GM19395 (cell line): ENCODE measurements around the gene LARP4B.

Experiments used
- ATAC-seq: cut with Tn5 transposase; IDR thresholded peaks from one replicate; pipeline ENCODE4 v1.9.1; 2021; ENCODE audit warnings: mild to moderate bottlenecking, moderate library complexity; ENCODE audit not compliant: unreplicated experiment

Gene LARP4B

DNA sequence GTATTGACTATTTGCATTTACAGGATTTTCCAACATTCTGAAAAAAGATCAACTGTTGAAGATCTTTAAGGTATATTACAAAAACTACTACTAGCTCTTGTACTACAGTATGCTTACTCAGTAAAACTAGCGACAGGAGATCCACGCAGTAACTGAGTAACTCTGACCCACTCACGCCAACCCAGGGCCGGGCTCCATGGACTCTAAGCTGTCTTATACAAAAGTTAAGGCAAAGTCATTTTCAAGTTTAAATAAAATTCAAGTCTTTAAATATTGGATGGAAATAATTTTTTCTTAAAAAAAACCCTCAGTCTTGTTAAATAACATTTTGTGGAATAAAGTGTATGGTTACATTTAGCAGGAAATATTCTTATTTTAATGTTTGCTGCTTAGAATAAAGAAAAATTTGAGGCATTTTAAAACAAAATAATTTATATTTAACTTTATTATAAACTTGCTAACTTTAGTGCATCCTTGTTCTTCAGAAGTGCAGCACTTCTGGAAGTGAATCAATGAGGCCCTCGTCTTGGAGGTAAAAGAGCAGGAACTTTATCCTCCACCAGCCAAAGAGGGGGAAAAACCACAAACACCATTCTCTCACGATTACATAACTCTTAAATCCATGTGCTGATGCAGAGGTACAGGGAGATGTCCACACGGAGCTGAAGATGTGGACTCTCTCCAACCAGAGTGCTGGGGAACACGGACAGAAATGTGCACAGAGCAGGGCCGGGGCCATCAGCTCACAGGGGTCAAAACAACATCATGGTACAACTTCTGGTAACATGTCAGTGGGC, 119.9 kb downstream of the LARP4B start:
- ATAC-seq: no peak

DNA sequence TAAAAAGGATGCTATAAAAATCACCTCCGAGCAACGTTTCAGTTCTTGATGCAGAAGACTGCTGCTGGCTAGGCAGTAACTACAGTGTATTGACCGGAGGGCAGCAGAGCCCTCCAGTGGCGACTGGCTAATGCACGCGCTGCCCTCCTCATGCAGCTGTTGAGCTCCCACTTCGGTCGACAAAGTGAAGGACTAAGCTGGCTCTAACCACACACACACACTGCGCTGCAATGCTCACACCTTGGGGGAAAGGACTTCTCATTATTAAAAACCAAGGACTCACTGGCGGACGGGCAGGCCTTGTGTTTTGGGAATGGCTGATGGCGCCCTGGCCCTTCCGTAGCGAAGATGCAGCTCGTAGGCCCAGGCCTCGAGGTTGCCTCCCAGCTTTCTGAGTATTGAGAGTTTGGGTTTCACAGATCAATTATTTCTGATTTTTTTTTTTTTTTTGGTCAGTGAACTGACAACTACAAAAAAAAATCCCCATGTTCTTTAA, 121.1 kb downstream of the LARP4B start:
- ATAC-seq: no peak

DNA sequence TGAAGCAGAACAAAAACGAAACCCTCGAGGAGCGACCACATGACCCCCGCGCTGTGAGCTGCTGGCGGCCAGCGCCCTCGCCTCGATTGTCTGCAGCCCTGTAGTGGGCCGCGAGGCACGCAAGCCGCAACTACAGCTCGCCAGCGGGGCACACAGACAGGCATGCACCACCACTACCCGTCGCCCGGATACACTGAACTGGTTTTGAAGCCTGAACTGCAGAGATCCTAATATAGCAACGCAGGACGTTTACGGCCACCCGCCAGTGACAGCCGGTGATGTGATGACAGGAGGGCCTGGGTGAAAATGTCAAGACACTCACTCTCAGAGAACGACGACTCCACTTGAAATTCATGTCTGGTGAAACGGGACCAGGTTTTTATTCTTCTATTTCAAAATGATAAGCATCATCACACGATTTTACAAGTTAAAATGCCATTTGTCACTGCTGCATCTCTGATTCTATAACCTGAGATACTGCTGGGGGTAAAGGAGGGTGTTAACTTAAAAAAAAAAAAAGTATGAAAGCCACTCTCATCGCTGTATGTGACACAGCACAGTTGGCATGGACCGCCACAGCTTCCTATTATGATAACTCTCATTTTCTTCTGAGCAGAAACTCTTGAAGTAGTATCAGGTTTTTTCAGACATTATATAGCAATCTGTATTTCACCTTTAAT, 121.7 kb downstream of the LARP4B start:
- ATAC-seq: no peak

DNA sequence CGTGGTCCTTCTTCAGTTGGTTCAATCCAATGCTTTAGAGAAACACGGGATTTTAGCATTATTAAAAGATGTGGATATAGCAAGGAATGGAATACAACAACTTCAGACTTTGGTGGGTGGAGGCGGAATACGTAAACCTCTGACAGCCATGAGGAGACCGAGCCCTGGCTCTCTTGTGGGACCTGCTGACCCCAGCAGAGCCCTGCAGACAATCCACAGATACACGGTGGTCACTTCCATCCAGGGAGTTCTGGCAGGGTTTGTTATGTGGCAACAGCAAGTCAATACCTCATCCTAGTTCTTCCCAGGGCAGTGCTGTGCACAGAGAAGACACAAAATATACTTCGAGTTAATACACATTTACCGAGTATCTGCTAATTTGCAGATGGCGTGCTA, 123.5 kb downstream of the LARP4B start:
- no peak for ATAC-seq

DNA sequence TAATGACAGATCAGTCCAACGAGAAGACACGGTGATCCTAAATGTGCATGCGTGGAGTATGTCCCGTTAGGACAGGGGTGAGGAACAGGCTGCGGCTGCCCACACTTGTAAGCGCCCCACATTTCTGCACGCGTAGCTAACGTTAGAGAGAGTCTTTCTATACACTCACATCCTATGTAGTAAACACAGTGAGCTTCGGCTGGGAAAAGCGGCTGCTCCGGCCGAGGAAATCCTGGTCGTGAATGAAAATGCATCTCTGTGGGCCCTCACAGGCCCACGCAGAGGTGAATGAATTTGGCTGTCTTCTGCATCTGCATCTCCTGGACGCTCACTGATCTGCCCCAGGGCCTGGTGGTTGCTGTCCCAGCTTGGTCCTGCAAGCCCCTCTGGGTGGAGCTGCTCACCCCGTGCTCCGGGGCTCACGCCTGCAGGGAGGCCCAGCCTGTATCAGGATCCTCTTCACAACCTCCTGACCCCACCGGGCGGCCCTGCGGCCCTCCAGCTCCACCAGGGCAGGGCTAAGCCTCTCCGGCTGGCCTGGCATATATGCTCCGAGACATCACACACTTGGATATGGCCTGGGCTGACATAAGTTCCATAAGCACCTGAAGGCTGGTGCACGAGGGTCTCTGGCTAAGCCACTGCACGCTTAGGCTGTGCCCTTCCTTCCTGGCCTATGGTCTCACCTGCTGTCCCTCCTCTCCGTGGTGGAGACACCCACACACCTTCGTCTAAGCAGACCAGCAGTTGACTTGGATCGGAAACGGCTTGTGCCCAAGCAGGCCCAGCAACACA, 124.1 kb downstream of the LARP4B start:
- ATAC-seq: no peak

DNA sequence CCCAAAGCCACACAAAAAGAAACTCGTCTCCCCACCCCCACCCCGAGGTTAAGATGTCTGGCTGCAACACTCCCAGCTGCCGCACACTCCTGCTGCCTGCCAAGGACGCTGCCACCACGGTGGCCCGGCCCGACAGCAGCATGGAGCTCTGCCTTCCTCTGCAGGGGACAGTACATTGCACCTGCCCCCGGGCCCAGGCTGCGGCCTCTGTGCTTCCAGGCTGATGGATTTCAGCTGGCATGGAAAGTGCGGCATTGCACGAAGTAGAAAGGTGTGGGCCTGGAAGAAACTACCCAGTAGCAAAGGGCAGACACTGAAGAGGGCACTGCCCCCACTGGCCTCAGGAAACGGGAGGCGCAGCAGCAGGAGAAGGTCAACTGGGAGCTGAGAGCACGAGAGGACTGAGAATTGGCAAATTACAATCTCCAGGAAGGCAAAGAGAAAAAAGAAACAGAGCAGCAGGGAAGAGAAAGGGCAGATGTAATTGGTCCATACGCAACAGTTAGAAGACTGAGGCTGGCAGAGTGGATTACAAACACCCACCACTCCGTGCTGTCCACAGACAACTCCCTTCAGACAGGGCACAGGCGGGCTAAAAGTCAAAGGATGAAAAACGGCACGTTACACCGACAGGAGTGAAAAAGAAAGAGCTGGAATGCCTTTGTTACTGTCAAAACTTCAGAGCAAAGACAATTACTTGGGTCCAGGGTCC, 124.9 kb downstream of the LARP4B start:
- ATAC-seq: no peak

DNA sequence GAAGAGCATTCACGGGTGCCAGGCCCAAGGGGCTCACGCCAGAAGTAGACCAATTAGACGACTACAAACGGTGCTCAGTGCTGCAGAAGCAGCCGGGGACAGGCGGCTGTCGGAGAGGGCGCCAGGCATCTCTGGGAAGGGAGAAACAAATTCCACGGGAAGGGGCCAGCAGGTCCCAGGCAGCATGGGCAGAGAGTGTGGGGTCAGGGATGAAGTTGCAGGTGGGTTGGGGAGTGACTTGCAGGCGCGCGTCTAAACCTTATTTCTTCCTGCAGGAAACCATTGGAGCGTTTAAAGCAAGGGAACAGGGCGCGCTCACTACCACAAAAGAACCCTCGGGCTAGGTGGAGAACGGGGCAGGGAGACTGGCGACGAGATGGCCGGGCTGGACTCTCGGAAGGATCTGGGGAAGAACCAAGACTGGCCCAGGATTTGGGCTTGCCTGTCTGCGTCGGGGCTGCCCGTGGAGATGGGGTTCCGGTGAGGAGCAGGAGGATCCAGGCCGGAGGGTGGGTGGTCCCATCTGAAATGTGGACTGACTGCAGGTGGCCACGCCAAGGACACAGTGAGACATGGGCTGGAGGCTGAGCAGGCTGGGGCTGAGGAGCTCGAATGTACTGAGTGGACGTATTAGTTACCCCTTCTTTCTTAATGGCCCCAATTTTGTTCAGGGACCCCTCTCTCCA, 125.7 kb downstream of the LARP4B start:
- ATAC-seq: no peak

DNA sequence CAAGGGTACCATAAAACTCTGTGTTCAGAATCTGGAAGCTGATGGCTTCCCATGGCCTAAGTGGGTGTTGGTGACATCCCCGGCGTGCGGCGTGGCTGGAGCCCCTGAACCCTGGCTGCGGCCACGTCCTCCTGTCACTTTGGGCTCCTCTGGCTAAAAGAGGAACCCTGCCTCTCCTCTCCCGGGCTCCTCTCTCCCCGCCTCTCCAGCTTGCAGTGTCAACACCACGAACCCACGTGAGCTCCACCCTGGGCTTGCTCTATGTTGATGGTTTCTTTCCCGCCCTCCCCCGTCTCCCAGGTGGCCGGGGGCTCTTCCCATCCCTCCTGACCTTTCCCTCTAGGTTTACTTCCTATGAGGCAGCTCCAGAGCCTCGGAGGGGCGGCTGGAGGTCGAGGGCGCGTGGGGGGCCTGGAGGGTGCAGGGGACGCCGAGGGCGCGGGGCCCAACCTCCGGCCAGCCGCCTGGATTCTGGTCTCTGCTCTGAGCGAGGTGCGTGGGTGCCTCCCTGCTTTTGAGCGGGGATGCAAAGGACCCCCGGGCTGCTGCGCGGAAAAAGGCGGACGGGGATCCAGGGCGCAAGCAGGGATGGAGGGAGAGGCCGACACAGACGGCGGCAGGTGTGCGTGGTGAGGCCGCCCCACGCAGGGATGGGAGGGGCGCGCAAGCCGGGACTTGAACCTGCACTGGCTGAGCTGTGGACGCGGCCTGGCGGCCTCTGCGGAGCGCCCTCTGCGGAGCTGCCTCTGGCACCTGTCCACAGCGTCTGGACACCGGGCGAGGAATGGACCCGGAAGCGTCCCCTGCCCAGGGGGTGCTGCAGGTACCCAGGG, 126.5 kb downstream of the LARP4B start:
- no peak for ATAC-seq

DNA sequence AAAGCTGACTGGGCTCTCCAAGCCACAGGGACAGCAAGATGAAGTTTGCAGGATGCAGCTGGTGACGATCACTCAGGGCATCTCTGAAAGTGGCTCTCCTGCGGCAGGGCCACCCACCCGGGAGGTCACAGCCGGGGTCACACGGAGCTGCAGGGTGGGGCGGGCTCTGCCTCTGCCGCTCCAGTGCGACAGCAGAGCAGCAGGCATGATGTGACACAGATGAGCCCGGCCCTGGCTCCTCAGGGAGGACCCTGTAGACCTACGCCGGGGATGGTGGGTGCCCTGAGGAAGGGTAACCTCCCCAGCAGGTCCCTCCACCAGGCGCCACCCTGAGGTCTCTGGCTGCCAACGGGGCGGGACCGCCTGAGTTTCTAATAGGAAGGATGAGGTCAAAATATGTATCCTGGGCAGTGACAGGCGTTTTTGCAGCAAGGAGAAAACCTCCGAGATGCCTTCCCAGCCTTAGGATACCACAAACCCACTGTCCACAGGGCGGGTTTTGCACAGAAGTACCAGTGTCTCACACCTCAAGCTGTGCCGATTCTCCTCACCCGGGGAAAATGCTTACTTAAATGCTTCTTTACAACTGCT, 127.2 kb downstream of the LARP4B start:
- no peak for ATAC-seq

DNA sequence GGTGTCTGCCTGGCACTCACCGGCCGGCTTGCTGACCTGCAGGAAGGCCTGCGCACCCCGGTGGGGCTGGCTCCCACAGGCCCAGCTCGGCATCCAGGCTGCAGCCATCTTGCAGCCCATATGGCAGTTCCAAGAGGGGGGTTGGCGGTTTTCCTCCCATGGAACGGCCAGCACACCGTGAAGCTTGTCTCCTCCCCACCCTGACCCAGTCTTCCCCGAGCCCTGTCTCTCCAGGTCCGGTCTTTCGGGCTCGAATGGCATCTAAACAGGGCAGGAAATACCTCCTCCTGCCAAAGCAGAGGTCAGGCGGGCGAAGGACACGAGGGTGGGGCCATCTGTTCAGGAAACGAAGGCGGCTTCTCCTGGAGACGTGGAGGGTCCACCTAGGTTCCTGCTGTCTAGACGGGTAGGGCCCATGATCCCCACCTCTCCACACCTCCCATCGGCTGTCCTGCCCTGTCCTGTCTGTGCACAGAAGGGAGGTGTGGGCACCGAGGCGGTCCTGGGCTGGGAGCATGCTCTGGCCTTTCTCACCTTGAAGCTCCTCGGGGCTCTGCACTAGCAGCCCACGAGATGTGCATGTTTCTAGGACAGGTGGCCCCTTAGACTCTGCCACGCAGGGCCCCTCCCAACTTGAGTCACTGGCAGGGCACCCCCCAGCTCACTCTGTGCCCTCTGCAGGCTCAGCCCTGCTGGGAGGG, 128.3 kb downstream of the LARP4B start:
- no peak for ATAC-seq

DNA sequence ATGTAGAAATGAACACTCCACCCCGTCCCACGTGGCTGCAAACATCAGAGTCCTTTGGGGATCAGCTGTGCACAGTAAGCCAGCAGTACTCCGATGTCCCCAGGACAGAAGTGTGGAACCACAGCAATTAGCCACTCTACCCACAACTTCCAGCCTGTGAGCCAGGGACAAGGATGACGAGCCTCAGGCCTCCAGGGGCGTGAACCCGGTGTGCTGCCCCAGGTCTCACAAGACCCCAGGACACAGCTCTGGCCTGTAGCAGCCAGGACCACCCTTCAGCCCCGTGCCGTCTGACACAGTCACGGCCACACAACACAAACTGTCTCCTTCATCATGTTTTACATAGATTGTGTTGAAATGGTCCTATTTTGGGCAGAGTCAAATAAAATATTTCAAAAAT, 129.0 kb downstream of the LARP4B start:
- ATAC-seq: no peak

DNA sequence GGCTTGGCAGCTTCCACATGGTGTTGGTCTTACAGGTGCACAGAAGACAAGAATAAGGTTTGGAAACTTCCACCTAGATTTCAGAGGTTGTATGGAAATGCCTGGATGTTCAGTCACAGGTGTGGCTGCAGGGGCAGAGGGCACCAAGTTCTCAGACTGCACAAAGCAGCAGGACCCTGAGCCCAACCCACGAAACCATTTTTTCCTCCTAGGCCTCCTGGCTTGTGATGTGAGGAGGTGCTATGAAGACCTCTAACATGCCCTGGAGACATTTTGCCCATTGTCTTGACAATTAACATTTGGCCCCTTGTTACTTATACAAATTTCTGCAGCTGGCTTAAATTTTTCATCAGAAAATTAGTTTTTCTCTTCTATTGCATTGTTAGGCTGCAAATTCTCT, 134.3 kb downstream of the LARP4B start:
- ATAC-seq: no peak

DNA sequence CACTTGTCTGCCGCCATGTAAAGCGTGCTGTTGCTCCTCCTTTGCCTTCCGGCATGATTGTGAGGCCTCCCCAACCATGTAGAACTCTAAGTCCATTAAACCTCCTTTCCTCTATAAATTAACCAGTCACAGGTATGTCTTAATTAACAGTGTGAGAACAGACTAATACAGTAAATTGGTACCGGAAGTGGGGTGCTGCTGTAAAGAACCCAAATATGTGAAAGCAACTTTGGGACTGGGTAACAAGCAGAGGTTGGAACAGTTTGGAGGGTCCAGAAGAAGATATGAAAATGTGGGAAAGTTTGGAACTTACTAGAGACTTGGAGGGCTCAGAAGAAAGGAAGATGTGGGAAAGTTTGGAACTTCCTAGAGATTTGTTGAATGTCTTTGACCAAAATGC, 135.3 kb downstream of the LARP4B start:
- ATAC-seq: no peak

DNA sequence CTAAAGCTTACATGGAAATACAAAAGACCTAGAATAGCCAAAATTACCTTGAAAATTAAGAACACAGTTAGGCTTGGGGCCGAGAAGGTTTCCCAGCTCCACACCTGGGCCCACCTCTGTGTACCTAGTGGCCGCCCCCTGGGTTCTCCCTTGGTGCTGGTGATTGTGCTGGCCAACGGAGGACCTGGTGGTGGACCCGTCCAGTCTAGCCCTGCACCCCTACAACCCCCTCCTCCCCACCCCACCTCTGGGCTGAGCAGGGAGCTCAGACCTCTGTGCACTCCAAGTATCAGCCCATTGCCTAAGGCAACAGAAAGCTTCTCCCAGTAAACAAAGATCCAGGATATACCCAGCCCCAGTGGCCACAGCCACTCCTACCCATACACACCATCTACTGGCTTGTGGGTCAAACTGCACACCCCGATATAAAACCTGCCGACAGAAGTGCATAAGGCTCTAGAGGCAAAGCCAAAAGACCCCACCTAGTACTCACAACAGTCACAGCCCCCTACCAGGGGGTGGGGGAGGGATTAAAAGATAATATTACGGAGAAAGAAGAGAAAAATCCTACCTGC, 137.0 kb downstream of the LARP4B start:
- ATAC-seq: no peak

DNA sequence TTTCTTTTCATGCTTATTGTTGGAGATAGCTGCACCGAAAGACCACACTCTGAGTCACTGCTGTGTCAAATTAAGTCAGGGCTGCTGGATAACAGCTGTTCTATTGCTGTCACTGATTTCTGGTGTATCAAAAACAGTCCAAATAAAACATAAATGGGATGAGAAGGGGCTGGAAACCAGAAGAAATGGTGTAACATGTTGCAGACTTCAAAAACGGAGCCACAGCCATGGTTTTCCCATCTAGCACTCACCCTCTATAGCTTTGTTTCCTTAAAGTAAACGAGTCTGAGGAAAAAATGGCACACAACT, 138.8 kb downstream of the LARP4B start:
- no peak for ATAC-seq

DNA sequence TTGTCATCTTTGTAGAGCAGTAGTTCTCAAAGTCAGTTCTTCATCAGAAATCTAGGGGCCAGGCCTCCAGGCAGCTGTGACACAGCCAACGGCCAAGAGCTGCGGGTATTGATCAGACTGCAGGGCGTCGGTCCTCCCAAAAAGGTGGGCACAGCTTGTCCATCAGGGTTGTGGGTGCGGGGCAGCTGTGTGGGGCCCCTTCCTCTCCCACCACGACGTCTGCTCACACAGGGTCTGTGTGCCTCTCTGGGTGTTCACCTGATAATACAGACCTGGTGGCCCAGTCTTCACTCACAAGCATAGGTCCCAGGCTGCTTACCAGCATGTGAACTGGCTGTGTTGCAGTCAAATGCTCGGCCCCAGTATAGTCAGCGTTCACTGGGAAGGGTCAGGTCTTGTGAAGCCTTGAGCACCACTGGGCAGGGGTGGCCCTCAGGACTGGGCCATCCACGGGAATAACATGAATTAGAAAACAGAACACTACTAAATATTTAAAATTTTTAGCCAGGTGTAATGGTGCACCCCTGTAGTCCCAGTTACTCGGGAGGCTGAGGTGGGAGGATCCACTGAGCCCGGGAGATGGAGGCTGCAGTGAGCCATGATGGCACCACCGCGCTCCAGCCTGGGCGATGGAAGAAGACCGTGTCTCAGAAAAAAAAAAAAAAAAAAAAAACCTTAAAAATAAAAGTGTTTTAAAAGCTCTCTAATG, 139.3 kb downstream of the LARP4B start:
- ATAC-seq: no peak

DNA sequence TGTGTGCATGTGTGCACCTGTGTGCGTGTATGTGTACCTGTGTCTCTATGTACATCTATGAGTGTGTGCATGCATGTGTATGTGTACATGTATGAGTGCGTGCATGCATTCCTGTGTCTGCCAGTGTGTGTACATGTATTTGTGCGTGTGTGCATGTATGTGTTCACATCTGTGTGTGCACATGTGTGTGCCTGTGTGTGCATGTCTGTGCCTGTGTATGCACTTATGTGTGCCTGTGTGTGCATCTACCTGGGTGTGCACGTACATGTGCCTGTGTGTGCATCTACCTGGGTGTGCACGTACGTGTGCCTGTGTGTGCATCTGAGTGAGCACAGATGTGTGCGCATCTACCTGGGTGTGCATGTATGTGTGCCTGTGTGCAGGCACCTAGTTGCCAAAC, 139.9 kb downstream of the LARP4B start:
- no peak for ATAC-seq
